ENCODE results near the gene WRAP53. TPM values are rescaled to one million over a fixed set of nuclear protein-coding genes. Genes with fewer than 3 reads are reported as not detected.

Gene WRAP53
- total RNA-seq, 1 experiment from 2014 or later = 22.6 TPM

DNA sequence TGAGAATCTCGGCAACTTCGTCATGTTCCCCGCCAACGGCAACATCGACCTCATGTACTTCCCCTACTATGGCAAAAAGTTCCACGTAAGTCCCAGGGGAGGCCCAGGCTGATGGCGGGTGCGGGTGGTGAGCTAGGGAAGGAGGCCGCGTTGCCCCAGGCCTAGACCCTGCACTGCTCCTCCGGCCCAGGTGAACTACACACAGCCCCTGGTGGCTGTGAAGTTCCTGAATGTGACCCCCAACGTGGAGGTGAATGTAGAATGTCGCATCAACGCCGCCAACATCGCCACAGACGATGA lies 32.8 kb upstream of the WRAP53 start:
- H4K20me1 ChIP-seq (ENCODE audit: low read length) = no peaks in the 10 kb centered on the region
- no peak overlapping the region for H3K4me2 ChIP-seq (ENCODE audit: low read length)
- no peaks in the 10 kb centered on the region for H3K79me2 ChIP-seq (ENCODE audit: low read length)
- no peak overlapping the region for H2AFZ ChIP-seq (ENCODE audit: low read length)
- peaks cover 13% of the 10 kb centered on the region for H3K27me3 ChIP-seq (ENCODE audit: low read length)
- intact Hi-C loops (cut with micrococcal nuclease) = no loop called here
- H3K9ac ChIP-seq (ENCODE audit: low read length) = no peak overlapping the region
- DNase-seq = no peak
- TF ChIP-seq EZH2 (IDR thresholded peaks at IDR 0.05; ENCODE audit: low read length, unreplicated experiment) (no peak), EZH2phosphoT487 (IDR thresholded peaks at IDR 0.05; ENCODE audit: borderline replicate concordance, low read length) (no peak)
- H3K4me1 ChIP-seq (ENCODE audit: insufficient read depth, low read length) = no peaks in the 10 kb centered on the region; the same call in 1 of the 2 replicates
- ATAC-seq = no peak
- no peaks in the 10 kb centered on the region for H3K9me3 ChIP-seq (ENCODE audit: low read length)
- H3K4me3 ChIP-seq (ENCODE audit: low read length) = no peak overlapping the region
- no peaks in the 10 kb centered on the region for H3K9me2 ChIP-seq (replicated peaks; ENCODE audit: low read length)
- no peaks in the 10 kb centered on the region for H3K36me3 ChIP-seq (ENCODE audit: low read depth, low read length)
- no TSS peak for BruUV-seq (replicated peaks)
- ChIA-PET POLR2A (ENCODE audit: unreplicated experiment) (no interaction called here), CTCF (no interaction called here)
- no peaks in the 10 kb centered on the region for H3F3A ChIP-seq (ENCODE audit: low read length, unreplicated experiment)
- no peak overlapping the region for H3K27ac ChIP-seq (ENCODE audit: low read length)

DNA sequence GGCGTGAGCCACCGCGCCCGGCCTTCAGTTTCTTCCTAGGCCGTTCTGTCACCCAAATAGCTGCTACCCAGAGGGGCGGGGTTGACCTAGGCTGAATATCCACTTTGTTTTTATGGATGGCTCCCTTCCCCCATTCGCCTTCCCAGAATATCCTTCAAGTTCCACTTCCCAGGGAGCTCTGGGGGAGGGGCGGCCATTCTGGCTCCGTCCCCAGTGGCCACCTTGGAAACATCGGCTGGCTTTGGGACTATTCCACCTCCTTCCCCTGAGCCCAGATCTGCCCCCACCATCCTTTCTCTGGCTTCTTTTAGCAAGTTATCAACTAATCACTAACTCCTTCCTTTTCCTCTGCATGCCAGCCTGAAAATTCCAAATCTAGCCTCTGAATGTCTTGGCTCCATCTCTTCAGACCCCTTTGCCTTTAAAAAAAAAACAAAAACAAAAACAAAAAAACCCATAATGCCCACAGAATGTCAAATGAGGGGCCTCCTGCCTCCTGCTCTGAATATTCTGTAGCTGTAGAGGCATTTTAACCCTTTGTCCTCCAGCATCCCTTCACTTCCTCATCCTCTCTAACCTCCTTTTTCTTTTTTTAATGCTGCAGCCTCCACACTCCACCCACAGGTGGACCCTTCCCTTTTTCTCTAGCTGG lies 31.2 kb upstream of the WRAP53 start:
- Histone ChIP-seq H4K20me1 (ENCODE audit: low read length) (no peaks in the 10 kb centered on the region), H2AFZ (ENCODE audit: low read length) (no peak overlapping the region), H3K9me3 (ENCODE audit: low read length) (no peaks in the 10 kb centered on the region), H3F3A (ENCODE audit: low read length, unreplicated experiment) (no peaks in the 10 kb centered on the region), H3K9me2 (replicated peaks; ENCODE audit: low read length) (no peaks in the 10 kb centered on the region), H3K27ac (ENCODE audit: low read length) (no peak overlapping the region), H3K4me1 (ENCODE audit: insufficient read depth, low read length) (no peaks in the 10 kb centered on the region), H3K9ac (ENCODE audit: low read length) (no peak overlapping the region), H3K27me3 (ENCODE audit: low read length) (0 out of 2 replicates have a peak, but pooled peaks cover under 1% of the 10 kb centered on the region), H3K4me2 (ENCODE audit: low read length) (no peak overlapping the region), H3K36me3 (ENCODE audit: low read depth, low read length) (no peaks in the 10 kb centered on the region), H3K79me2 (ENCODE audit: low read length) (no peaks in the 10 kb centered on the region), H3K4me3 (ENCODE audit: low read length) (no peak overlapping the region)
- intact Hi-C loops (cut with micrococcal nuclease) = no loop called here
- TF ChIP-seq, protein P1, sequence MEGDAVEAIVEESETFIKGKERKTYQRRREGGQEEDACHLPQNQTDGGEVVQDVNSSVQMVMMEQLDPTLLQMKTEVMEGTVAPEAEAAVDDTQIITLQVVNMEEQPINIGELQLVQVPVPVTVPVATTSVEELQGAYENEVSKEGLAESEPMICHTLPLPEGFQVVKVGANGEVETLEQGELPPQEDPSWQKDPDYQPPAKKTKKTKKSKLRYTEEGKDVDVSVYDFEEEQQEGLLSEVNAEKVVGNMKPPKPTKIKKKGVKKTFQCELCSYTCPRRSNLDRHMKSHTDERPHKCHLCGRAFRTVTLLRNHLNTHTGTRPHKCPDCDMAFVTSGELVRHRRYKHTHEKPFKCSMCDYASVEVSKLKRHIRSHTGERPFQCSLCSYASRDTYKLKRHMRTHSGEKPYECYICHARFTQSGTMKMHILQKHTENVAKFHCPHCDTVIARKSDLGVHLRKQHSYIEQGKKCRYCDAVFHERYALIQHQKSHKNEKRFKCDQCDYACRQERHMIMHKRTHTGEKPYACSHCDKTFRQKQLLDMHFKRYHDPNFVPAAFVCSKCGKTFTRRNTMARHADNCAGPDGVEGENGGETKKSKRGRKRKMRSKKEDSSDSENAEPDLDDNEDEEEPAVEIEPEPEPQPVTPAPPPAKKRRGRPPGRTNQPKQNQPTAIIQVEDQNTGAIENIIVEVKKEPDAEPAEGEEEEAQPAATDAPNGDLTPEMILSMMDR (conservative IDR thresholded peaks at IDR 0.05; ENCODE audit: low read depth, low read length) = no peak
- TF ChIP-seq EZH2phosphoT487 (IDR thresholded peaks at IDR 0.05; ENCODE audit: borderline replicate concordance, low read length) = no peak
- TF ChIP-seq EZH2 (IDR thresholded peaks at IDR 0.05; ENCODE audit: low read length, unreplicated experiment) = no peak
- ChIA-PET POLR2A (ENCODE audit: unreplicated experiment) (no interaction called here), CTCF (no interaction called here)
- no peak for ATAC-seq
- no peak for DNase-seq
- no TSS peak for BruUV-seq (replicated peaks)

DNA sequence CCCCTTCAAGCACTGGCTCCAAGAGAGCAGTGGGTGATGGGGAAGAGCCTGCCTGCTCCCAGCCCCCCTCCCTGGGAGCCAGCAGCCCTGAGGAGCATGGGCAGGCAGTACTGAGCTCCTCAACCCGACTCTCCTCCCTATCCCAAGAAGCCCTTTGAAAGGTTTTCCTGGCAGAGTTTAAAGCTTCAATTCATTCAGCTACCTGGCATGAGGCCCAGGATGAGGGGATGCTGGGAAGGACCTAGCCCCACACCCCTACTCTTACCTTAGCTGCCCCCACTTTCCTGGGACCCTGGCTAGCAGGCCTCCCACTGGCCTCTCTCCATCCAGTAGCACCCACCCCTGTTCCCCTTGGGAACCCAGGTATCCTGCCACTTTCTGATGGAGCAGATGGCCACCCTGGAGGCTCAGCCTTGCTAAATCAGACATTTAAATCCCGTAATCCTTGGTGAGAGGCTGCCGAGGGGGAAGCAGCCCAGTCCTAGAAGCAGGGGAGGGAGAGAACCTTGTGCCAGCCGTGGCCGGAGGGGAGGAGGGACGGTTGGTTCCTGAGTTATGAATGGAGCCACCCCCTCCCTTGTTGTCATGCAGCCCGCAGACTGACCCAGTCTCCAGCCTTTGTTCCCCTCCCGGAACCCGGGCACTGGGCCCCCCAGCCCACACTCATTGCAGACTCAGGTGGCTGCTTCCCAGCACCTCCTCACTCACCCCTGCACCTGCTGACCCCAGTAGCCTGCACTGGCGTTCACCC lies 20.4 kb upstream of the WRAP53 start:
- BruUV-seq (replicated peaks) = no TSS peak
- H3K4me1 ChIP-seq (ENCODE audit: insufficient read depth, low read length) = no peaks in the 10 kb centered on the region
- H3K9me3 ChIP-seq (ENCODE audit: low read length) = no peaks in the 10 kb centered on the region
- no peaks in the 10 kb centered on the region for H3F3A ChIP-seq (ENCODE audit: low read length, unreplicated experiment)
- ChIA-PET POLR2A (ENCODE audit: unreplicated experiment) (interaction anchor here (0.6 to 0.7 kb wide), 2 partner anchors 12 to 77 kb away, joined by 4 read pairs; no protein-coding TSS in a partner anchor), CTCF (no interaction called here)
- H2AFZ ChIP-seq (ENCODE audit: low read length) = no peak overlapping the region
- H3K27ac ChIP-seq (ENCODE audit: low read length) = no peak overlapping the region
- H3K79me2 ChIP-seq (ENCODE audit: low read length) = no peaks in the 10 kb centered on the region
- H3K36me3 ChIP-seq (ENCODE audit: low read depth, low read length) = no peaks in the 10 kb centered on the region
- intact Hi-C loops (cut with micrococcal nuclease) = no loop called here
- no peaks in the 10 kb centered on the region for H3K27me3 ChIP-seq (ENCODE audit: low read length)
- no peak overlapping the region for H3K9ac ChIP-seq (ENCODE audit: low read length)
- DNase-seq (no peak), ATAC-seq (no peak)
- TF ChIP-seq, protein P1 (conservative IDR thresholded peaks at IDR 0.05; ENCODE audit: low read depth, low read length) = no peak
- TF ChIP-seq EZH2phosphoT487 (IDR thresholded peaks at IDR 0.05; ENCODE audit: borderline replicate concordance, low read length) (no peak), EZH2 (IDR thresholded peaks at IDR 0.05; ENCODE audit: low read length, unreplicated experiment) (no peak)
- H3K9me2 ChIP-seq (replicated peaks; ENCODE audit: low read length) = no peaks in the 10 kb centered on the region
- H4K20me1 ChIP-seq (ENCODE audit: low read length) = no peaks in the 10 kb centered on the region
- H3K4me3 ChIP-seq (ENCODE audit: low read length) = no peak overlapping the region
- no peak overlapping the region for H3K4me2 ChIP-seq (ENCODE audit: low read length)

Data from PC-3 (cell line).